Mucosa of gallbladder (tissue), 1 donor: ENCODE measurements around the gene ATG9B. TPM values are rescaled to one million over a fixed set of nuclear protein-coding genes. Genes with fewer than 3 reads are reported as not detected.

Source experiments
- DNase-seq: peaks from one replicate; pipeline ENCODE4 v3.0.0-alpha.2; 2020; ENCODE audit warnings: low spot score
- total RNA-seq: library from RNA; stranded (reverse); gene quantifications from one replicate; pipeline ENCODE4 v1.2.1, GENCODE V29; 2021
- donor health status: DM: no; HTN: no; CAD: no.

The ATG9B gene, protein sequence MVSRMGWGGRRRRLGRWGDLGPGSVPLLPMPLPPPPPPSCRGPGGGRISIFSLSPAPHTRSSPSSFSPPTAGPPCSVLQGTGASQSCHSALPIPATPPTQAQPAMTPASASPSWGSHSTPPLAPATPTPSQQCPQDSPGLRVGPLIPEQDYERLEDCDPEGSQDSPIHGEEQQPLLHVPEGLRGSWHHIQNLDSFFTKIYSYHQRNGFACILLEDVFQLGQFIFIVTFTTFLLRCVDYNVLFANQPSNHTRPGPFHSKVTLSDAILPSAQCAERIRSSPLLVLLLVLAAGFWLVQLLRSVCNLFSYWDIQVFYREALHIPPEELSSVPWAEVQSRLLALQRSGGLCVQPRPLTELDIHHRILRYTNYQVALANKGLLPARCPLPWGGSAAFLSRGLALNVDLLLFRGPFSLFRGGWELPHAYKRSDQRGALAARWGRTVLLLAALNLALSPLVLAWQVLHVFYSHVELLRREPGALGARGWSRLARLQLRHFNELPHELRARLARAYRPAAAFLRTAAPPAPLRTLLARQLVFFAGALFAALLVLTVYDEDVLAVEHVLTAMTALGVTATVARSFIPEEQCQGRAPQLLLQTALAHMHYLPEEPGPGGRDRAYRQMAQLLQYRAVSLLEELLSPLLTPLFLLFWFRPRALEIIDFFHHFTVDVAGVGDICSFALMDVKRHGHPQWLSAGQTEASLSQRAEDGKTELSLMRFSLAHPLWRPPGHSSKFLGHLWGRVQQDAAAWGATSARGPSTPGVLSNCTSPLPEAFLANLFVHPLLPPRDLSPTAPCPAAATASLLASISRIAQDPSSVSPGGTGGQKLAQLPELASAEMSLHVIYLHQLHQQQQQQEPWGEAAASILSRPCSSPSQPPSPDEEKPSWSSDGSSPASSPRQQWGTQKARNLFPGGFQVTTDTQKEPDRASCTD
- 1.2 TPM for total RNA-seq

DNA sequence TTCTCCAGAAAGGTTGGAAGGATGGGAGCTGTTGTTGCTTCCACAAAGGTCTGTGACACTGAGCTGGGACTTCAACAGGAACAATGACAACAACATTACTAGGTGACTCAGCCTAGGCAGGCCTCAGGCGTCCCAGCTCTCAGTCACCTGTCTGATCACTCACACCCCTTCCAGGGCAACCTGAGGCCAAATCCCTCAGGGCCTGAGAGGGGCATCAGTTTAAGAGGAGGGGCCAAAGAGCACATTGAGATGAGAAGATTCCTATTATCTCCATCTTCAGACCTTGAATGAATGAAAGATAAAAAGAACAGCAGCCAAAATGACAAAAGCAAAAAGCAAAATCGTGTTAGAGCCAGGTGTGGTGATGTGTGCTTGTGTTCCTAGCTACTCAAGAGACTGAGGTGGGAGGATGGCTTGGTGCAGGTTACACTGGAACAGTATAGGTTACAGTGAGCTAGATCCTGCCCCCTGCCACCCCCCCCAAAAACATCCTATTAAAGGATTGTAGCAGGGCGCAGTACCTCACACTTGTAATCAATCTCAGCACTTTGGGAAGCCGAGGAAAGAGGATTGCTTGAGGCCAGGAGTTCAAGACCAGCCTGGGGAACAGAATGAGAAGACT lies at the start of gene ATG9B:
ATG9B (minus strand) TSS at position 60 of the 622 bp plus-strand sequence. CDS start 71 bp downstream, outside the sequence.
- DNase-seq: no peak

DNA sequence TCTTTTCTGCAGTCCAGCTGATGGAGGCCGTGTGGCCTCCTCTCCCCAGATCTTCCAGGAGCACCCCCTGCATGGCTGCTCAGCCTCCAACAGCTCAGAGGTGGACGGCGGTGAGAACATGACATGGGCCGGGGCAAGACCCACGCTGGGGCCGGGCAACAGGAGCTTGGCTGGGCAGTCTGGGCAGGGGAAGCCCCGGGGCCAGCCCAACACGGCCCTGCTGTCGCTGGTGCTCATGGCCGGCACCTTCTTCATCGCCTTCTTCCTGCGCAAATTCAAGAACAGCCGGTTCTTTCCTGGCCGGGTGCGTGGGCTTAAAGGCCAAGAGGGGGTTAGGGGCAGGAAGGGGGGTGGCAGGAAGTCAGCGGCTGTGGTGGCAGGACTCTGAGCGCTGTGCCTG lies 49.7 kb upstream of the ATG9B start:
- DNase-seq: no peak

DNA sequence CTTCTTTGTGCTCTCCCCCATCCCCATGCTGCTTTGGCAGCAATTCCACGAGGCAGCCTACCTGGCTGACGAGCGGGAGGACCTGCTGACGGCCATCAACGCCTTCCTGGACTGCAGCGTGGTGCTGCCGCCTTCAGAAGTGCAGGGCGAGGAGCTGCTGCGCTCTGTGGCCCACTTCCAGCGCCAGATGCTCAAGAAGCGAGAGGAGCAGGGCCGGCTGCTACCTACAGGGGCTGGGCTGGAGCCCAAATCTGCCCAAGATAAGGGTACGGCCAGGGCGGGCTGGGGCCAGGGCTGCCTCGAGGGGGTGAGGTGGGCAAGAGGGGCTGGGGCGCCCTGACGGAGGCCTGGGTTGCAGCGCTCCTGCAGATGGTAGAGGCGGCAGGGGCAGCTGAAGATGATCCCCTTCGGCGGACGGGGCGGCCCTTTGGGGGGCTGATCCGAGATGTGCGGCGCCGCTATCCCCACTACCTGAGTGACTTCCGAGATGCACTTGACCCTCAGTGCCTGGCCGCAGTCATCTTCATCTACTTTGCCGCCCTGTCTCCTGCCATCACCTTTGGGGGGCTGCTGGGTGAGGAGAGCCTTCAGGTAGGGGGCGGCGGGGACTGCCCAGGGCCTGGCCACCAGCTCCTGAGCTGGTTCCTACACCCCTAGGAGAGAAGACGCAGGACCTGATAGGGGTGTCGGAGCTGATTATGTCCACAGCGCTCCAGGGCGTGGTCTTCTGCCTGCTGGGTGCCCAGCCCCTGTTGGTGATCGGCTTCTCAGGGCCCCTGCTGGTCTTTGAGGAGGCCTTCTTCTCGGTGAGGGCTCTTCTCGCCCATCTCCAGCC lies 47.0 kb upstream of the ATG9B start:
- no peak for DNase-seq

DNA sequence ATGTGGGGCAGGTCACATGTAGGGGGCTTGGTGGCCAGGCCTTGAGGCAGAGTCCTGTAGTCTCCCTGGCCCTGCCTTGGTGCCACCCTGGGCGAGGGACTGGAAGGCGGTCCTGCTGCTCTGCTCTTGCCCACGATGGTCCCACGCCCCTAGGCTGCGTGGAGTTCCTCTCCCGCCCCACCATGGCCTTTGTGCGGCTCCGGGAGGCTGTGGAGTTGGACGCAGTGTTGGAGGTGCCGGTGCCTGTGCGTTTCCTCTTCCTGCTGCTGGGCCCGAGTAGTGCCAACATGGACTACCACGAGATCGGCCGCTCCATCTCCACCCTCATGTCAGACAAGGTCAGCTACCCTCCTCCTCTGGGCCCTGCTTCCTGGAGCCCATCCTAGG lies 46.3 kb upstream of the ATG9B start:
- DNase-seq: no peak

DNA sequence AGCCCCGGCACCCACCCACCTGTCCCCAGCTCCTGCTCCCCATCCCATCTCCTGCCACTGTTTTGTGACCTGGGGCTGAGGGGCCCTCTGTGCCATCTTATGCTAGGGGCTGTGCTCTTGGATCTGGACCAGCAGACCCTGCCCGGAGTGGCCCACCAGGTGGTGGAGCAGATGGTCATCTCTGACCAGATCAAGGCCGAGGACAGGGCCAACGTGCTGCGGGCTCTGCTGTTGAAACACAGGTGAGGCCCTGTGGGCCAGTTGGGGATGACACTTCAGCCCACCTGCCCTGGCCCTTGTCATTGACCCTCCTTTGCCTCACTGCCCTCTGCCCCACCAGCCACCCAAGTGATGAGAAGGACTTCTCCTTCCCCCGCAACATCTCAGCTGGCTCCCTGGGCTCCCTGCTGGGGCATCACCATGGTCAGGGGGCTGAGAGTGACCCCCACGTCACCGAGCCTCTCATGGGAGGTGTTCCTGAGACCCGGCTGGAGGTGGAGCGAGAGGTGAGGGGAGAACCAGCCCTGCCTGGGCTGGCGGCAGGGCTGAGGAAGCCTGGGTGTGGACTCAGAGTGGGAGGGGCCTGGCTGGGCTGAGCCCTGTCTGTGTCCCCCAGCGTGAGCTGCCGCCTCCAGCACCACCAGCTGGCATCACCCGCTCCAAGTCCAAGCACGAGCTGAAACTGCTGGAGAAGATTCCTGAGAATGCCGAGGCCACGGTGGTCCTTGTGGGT lies 45.7 kb upstream of the ATG9B start:
- DNase-seq: no peak

DNA sequence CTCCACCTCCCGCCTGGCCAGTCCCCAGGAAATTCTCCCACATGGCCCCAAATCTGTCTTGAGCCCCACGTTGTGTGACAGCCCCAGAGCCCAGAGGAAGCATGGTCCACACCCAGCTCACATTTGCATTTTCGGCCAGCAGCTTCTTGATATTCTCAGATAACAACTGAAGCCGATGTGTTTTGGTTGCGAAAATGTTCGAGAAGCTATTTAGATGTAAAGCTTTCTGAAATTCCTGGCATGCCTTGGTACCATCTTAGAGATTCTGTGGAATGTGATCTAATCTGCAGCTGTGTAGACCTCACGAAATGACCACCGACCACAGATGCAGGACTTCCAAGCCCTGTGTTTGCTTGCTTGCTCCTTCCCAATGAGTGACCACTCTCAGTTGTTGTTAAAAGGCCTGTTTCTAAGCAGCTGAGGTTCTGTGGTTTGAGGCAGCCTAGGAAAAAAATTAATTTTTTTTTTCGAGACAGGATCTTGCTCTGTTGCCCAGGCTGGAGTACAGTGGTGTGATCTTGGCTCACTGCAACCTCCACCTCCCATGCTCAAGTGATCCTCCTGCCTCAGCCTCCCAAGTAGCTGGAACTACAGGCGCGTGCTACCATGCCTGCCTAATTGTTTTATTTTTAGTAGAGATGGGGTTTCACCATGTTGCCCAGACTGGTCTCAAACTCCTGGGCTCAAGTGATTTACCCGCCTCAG lies 43.9 kb upstream of the ATG9B start:
- no peak for DNase-seq

DNA sequence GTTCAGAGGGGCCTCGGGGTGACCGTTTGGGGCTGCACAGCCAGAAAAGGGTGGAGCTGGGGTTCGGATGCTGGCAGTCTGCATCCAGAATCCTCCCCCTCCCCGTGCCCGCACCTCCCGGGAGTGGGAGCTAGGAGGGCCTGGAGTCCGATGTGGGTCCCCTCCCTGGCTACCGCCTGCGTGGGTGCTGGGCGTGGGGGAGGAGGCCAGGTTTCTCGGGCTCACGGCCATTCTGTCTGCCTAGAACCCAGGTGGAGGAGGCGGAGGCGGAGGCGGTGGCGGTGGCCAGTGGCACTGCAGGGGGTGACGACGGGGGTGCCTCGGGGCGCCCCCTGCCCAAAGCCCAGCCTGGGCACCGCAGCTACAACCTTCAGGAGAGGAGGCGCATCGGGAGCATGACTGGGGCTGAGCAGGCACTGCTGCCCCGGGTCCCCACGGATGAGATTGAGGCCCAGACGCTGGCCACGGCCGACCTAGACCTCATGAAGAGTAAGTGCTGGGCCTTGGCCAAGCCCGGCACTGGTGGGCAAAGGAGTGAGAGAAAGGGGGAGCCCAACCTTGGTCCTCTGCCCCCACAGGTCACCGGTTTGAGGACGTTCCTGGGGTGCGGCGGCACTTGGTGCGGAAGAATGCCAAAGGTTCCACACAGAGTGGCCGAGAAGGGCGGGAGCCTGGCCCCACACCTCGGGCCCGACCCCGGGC lies 42.1 kb upstream of the ATG9B start:
- DNase-seq: no peak

DNA sequence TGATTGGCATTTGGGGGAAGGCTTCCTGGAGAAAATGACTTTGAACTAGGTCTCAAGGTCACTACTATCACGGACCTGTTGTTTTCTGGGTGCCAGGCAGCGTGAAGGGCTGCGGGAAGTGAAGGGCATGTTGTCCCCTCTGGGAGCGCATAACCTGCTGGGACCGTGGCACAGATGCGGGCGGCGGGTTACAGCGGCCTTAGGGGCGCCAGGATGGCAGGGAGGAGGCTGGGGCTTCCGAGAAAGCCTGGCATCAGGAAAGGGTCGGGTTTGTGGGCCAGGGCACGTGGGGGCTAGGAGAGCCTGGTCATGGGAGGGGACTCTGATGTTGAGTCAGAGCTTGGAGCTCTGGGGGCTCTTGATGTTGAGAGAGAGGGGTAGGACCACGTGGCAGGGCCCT lies 41.2 kb upstream of the ATG9B start:
- DNase-seq: no peak

DNA sequence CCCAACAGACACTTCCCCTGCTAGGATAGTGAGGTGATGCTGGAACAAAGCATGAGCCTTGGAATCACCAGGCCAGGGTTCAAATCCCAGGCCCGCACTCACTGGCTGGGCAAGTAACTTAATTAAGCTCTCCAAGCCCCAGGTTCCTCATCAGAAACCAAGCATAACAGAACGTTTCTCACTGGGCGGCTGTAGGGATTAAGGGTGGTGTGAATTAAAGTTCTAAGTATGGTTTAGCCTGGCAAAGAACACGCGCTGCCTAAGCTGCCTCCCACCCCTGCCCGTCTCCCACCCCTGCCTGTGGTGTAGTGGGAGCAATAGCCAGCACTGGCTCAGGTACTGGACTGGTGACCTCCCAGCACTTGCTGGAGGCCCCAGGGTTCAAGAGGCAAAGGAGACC lies 40.7 kb upstream of the ATG9B start:
- no peak for DNase-seq

DNA sequence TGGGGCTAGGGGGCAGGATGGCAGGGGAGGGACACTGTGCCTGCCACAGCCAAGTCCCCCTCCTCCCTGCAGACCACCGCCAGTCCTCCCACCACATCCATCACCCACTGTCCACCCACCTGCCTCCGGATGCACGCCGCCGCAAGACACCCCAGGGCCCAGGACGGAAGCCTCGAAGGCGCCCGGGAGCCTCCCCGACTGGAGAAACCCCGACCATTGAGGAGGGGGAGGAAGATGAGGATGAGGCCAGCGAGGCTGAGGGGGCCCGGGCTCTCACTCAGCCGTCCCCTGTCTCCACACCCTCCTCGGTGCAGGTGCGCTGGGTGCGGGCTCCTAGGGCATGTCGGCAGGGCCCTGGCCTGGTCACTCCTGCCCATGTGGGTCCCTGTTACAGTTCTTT lies 40.2 kb upstream of the ATG9B start:
- no peak for DNase-seq

DNA sequence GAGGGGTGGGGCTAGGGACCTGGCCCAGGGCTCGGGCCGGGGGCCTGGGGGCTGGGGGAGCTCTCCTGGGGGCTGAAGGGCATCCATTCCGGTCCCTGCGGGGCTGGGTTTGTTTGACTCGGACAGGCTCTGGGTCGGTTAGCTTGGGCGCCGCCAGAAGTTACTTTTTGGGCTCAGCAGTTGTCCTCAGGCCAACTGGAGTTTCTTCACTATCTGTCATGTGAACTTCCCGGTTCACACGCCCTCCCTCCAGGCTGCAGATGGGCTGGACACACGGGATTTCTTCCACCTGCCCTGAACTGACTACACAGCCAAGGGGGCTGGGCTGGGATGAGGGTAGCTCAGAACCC lies 38.9 kb upstream of the ATG9B start:
- DNase-seq: peak; percentile 49

DNA sequence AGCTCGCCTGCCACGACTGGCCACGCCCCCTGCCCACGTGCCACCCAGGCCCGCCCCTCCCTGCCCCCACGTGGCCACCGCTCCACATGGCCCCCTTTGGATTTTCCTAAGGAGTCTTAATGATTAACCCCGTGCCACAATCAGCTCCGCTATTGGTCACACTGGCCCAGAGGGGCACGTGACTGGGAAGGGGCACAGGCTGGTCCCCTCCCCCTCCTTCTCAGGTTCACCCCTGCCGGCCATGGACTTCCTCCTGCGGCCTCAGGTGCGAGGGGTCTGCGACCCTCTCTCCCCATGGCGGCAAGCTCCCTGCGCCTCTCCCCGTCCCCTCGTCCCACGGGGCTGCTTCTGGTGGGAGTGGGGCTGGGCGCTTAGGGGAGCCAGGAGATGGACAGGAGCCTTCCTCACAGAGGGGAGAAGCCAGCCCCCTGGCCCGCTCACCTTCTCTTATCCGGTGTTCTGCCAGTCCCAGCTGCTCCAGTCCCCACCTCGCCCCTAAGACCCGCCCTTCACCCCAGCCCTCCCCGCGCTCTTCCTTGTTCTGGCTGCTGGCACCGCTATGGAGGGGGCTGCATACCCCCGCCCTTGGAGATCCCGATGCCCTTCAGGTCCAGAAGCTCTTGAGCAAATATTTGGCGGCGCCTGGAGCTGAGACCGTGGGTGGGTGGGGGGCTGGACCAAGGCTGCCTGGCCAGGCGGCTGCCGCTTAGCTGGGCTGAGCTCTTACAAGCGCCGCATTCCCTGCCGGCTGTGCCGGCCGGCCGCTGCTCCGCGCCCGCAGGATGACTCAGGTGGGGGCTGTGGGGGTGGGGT lies 38.3 kb upstream of the ATG9B start:
- peak; percentile 81 for DNase-seq

DNA sequence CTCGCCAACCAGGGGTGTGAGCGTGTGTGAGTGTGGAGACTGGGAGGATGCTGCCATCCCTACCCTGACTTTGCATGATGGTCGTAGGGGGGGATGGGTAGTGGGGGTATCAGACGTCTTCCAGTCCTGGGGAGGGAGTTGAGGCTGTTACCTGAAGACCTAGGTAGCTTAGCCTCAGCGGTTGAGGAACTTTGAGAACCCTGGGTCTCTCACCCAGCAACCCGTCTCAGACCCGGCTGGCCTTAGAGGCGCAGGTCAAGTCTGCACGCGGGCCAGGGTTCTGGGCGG lies 37.8 kb upstream of the ATG9B start:
- DNase-seq: no peak

DNA sequence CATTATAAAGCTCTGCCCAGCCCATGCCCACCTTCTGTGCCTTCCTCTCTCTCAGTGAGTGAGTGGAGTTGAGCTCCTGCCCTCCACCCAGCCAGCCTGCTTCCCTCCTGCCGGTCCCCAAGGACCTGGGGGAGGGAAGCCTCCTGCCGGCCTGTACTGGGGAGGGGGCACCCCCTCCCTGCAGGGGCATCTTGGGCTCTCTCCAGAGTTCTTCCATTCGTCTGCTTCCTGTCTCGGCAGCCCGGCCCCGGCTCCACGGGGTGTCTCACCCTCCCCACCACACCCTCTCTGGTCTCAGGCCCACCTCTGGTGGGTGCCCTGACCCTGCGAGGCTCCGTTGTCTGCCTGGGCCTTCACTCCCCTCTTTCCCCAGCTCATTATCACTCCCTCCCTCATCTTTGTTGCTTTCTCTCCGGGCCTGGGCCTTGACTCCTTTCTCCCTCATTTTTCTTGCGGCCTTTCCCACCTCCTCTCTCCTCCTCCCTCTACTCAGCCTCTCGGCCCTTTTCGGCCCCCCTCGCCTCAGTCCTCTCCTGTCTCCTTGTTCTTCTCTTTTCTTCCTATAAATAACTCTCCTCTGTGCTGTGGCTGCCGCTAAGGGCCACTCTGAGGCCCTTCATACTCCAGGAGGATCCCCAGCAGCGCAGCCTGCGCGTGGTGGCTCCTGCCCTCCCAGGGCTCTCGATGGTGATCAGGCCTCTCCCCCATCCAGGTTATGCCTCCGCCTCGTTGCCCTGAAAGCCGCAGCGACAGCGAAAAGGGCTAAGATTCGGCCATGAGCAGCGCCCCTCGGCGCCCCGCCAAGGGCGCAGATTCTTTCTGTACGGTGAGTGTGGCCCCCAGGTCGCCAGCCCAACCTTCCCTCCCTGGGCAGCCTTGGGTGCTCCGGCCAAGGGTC lies 37.2 kb upstream of the ATG9B start:
- DNase-seq: no peak

DNA sequence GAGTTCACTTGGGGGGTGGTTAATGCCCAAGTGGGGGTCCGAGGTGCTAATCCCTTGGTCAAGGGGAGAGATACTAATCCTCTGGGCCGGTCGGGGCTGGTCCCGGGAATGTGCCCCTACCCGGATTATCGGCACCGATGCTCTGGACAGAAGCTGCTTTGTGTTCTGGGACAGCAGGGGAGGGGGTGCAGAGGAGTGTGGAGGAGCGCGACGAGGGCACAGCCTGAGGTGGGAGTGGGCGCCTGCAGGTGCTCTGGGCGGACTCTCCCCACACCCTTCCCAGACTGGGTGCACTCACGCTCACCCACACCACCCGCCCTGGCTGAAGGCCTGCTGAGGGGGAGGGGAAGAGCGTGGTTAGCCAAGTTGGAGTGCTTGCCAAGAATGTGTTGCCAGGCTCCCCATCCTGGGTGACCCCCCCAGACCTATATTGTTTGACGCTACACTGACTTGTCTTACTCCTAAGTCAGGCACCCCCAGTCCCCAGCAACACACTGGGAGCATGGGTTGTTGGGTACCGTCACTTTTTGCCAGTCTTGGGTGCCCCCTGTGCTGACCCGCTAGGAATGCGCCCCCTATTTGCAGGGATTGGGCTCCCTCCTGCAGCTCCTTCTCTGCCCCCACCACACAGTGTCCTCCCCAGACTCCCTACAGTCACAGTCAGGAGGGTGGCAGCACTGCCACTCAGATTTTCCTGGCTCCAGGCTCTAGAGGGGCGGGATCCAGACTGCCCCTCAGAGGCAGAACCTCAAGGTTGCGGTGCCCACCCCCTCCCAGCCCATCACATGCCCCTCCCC lies 36.3 kb upstream of the ATG9B start:
- DNase-seq: peak; percentile 57

DNA sequence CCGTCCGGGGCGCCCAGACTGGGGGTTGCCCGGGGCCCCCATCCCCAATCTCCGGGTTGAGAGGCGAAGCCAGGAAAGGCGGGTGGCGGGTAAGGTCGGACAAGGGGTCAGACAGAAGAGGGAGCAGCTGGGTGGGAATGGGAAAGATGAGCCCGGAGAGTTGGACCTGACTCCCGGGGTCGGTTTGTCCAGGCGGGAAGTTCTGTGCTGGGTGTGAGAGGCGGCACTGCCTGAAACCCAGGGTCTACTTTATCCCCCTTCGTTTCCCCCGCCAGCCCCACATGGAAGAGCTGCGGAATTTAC lies 35.8 kb upstream of the ATG9B start:
- no peak for DNase-seq

DNA sequence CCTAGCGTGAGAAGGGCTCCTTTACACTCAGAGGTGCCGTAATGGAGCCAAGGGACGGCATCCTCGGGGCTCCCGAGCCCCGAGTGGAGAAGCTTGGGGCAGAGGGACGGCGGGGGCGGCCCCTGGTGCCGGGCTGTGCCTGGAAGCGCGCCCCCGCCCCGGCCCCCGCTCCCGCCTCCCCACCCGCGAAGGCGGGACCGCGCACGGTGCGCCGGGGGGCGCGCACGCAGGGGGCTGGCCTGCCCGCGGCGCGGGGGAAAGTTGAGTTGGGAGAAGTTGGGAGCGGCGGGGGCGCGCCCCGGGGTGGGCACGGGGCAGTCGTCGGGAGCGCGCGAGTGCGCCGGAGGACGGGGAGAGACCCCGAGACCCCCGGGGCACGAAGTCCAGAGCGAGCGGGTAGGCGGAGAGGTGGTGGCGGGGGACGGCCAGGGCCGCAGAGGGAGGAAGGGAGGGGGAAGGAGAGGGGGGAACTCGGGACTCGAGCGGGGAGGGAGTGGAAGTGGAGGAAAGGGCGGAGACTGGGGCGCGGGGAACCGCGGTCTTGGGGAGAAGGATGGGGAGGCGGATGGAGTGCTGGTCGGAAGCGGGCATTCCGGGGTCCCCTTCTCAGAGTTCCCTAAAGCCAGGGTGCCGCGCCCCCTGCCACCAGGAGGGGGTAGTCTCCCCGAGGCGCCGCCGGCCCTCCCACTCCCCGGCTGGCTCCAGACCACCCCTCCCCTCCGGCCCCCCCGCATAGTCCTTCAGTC lies 35.2 kb upstream of the ATG9B start, which contains the start of gene SLC4A2:
SLC4A2 (plus strand) TSS at position 223 of the 746 bp plus-strand sequence. CDS start 2,399 bp downstream, outside the sequence.
- DNase-seq: peak; percentile 69
